ENCODE measurements around the gene ARHGDIG. TPM values are rescaled to one million over a fixed set of nuclear protein-coding genes. Genes with fewer than 3 reads are reported as not detected.

ARHGDIG gene
- total RNA-seq, 2 experiments from 2014 or later: 0.42 TPM; not detected in 1

GRCh38 chr16:322476-323143, 42.2 kb downstream of the ARHGDIG start:
- Mint-ChIP-seq H3K4me3 (peak overlapping the region; percentile 54), H3K4me1 (ENCODE audit: low read depth) (peaks cover 74% of the 10 kb centered on the region), H3K36me3 (ENCODE audit: low read depth) (peaks cover 16% of the 10 kb centered on the region), H3K27me3 (no peaks in the 10 kb centered on the region), H3K9me3 (no peaks in the 10 kb centered on the region), H3K27ac (peak overlapping the region; percentile 90)
- Histone ChIP-seq H3K4me1 (ENCODE audit: insufficient read depth, low read length) (peaks cover 81% of the 10 kb centered on the region), H3K4me3 (ENCODE audit: low read length) (no peak overlapping the region), H3K36me3 (ENCODE audit: insufficient read depth, low read length) (peaks cover 17% of the 10 kb centered on the region), H3K27me3 (ENCODE audit: control insufficient read depth in 1 of 2, insufficient read depth in 2 of 2, low read length in 2 of 2) (no peaks in the 10 kb centered on the region), H3K27ac (ENCODE audit: low read depth in 1 of 2, low read length in 2 of 2) (no peak overlapping the region), H3K9me3 (ENCODE audit: control insufficient read depth in 1 of 2, insufficient read depth in 1 of 2, low read length in 2 of 2) (no peaks in the 10 kb centered on the region)
- intact Hi-C loops (cut with DNase I, micrococcal nuclease): no loop called here
- POLR2A ChIA-PET: interaction anchor here (1.4 kb wide), 1 partner anchor 15 kb away, joined by 3 read pairs; no protein-coding TSS in a partner anchor
- no peak for ATAC-seq (ENCODE audit: poor library complexity)
- DNase-seq: no peak
- CTCF ChIA-PET: no interaction called here
- TF ChIP-seq CTCF (IDR thresholded peaks at IDR 0.05): no peak

- ChIA-PET CTCF (interaction anchor here (0.7 to 1.2 kb wide), 3 partner anchors 28 to 89 kb away, joined by 3 read pairs; no protein-coding TSS in a partner anchor), POLR2A (interaction anchor here (1.3 to 2.0 kb wide), 6 partner anchors 19 to 95 kb away, joined by 4 to 18 read pairs (median 6); partner anchors contain the start of genes AXIN1, FAM234A and LUC7L)
- peak overlapping the region; percentile 57 for H3K4me3 ChIP-seq (ENCODE audit: low read length)
- H3K27me3 ChIP-seq (ENCODE audit: control insufficient read depth in 1 of 2, insufficient read depth in 2 of 2, low read length in 2 of 2): no peaks in the 10 kb centered on the region
- ATAC-seq (ENCODE audit: poor library complexity) (no peak), DNase-seq (no peak)
- Mint-ChIP-seq H3K27me3 (no peaks in the 10 kb centered on the region), H3K4me1 (ENCODE audit: low read depth) (peaks cover 65% of the 10 kb centered on the region), H3K36me3 (ENCODE audit: low read depth) (peaks cover 12% of the 10 kb centered on the region), H3K9me3 (no peaks in the 10 kb centered on the region), H3K27ac (peak overlapping the region; percentile 90), H3K4me3 (peak overlapping the region; percentile 77)
- H3K27ac ChIP-seq (ENCODE audit: low read depth in 1 of 2, low read length in 2 of 2): peak overlapping the region; percentile 77 to 89
- no peaks in the 10 kb centered on the region for H3K9me3 ChIP-seq (ENCODE audit: control insufficient read depth in 1 of 2, insufficient read depth in 1 of 2, low read length in 2 of 2)
- TF ChIP-seq CTCF (IDR thresholded peaks at IDR 0.05): no peak
- peaks cover 85% of the 10 kb centered on the region for H3K4me1 ChIP-seq (ENCODE audit: insufficient read depth, low read length)
- H3K36me3 ChIP-seq (ENCODE audit: insufficient read depth, low read length): peaks cover 4% of the 10 kb centered on the region
- intact Hi-C loops (cut with DNase I, micrococcal nuclease): loop anchor here in 1 of 2 experiments (2.0 kb wide), 1 partner anchor 29 kb away; the partner anchor contains the start of gene AXIN1
These were observed 43.7 kb downstream of the ARHGDIG start for GRCh38 chr16:324201-324450.

- DNase-seq (peak; percentile 56 to 94 (median 72)), ATAC-seq (ENCODE audit: poor library complexity) (peak; percentile 80)
- H3K27ac ChIP-seq (ENCODE audit: low read depth in 1 of 2, low read length in 2 of 2): peak overlapping the region; percentile 77 to 89
- peak overlapping the region; percentile 57 for H3K4me3 ChIP-seq (ENCODE audit: low read length)
- Mint-ChIP-seq H3K9me3 (no peaks in the 10 kb centered on the region), H3K27me3 (no peaks in the 10 kb centered on the region), H3K36me3 (ENCODE audit: low read depth) (peaks cover 10% of the 10 kb centered on the region), H3K4me3 (peak overlapping the region; percentile 77), H3K4me1 (ENCODE audit: low read depth) (peaks cover 60% of the 10 kb centered on the region), H3K27ac (peak overlapping the region; percentile 90)
- peaks cover 80% of the 10 kb centered on the region for H3K4me1 ChIP-seq (ENCODE audit: insufficient read depth, low read length)
- intact Hi-C loops (cut with DNase I, micrococcal nuclease): loop anchor here in 1 of 2 experiments (2.0 kb wide), 1 partner anchor 28 kb away; the partner anchor contains the start of gene AXIN1
- CTCF ChIA-PET: interaction anchor here (0.7 to 1.2 kb wide), 3 partner anchors 27 to 90 kb away, joined by 3 read pairs; no protein-coding TSS in a partner anchor
- no peaks in the 10 kb centered on the region for H3K27me3 ChIP-seq (ENCODE audit: control insufficient read depth in 1 of 2, insufficient read depth in 2 of 2, low read length in 2 of 2)
- POLR2A ChIA-PET: interaction anchor here (1.0 to 2.0 kb wide), 9 partner anchors 11 to 111 kb away, joined by 3 to 18 read pairs (median 5); partner anchors contain the start of genes AXIN1, FAM234A and LUC7L
- H3K36me3 ChIP-seq (ENCODE audit: insufficient read depth, low read length): no peaks in the 10 kb centered on the region
- no peaks in the 10 kb centered on the region for H3K9me3 ChIP-seq (ENCODE audit: control insufficient read depth in 1 of 2, insufficient read depth in 1 of 2, low read length in 2 of 2)
- no peak for TF ChIP-seq CTCF (IDR thresholded peaks at IDR 0.05)
These were observed 44.3 kb downstream of the ARHGDIG start for GRCh38 chr16:324451-325334.
